ENCODE results near the gene TBK1.

GRCh38 chr12:64526859-64527258 is 74.9 kb downstream of the TBK1 start:
- TF ChIP-seq CTCF (IDR thresholded peaks at IDR 0.05) (no peak), EP300 (IDR thresholded peaks at IDR 0.05) (no peak), POLR2A (IDR thresholded peaks at IDR 0.05; ENCODE audit: low read depth) (no peak)
